Lower lobe of right lung (tissue), 2 donors: ENCODE data around the gene FBXO42. TPM values are rescaled to one million over a fixed set of nuclear protein-coding genes. Genes with fewer than 3 reads are reported as not detected.

Experiments used
- ATAC-seq, 2 donors: fragments of 200-7000 bp; cut with Tn5 transposase; one replicate each; pipeline ENCODE4 v1.9.1; 2020 to 2022; ENCODE audit warnings: mild to moderate bottlenecking in 2 of 2, moderate library complexity in 2 of 2
- DNase-seq: peaks from one replicate; pipeline ENCODE4 v3.0.0-alpha.2; 2020
- H3K27ac ChIP-seq: fragments of 200-600 bp; one replicate; pipeline ENCODE4 v1.8.0; 2022
- H3K27me3 ChIP-seq: fragments of 200-600 bp; one replicate; pipeline ENCODE4 v1.8.0; 2022; ENCODE audit warnings: low read depth
- H3K36me3 ChIP-seq: fragments of 200-600 bp; one replicate; pipeline ENCODE4 v1.8.0; 2022; ENCODE audit warnings: mild to moderate bottlenecking
- H3K4me1 ChIP-seq: fragments of 200-600 bp; one replicate; pipeline ENCODE4 v1.8.0; 2022
- H3K4me3 ChIP-seq: fragments of 200-600 bp; one replicate; pipeline ENCODE4 v1.8.0; 2022; ENCODE audit warnings: mild to moderate bottlenecking
- H3K9me3 ChIP-seq: fragments of 200-600 bp; one replicate; pipeline ENCODE4 v1.8.0; 2022
- CTCF ChIP-seq: fragments of 200-600 bp; IDR thresholded peaks from one replicate; pipeline ENCODE4 v1.8.0; 2022; ENCODE audit warnings: antibody characterized with exemption, mild to moderate bottlenecking
- intact Hi-C: fragments of 100-400 bp; cut with DNase I; formaldehyde crosslinking; loops from one replicate; pipeline ENCODE4 v1.11.0; 2022
- total RNA-seq: library from RNA; stranded (reverse); fragmentation: NEBNext Ultra II Directional; extraction: Animal tissue kit (Norgen Biotek cat#: 25700); gene quantifications from one replicate; pipeline ENCODE4 v1.2.1, GENCODE V29; 2021
- donor health status: DM: no; HTN: yes; CAD: no; lungs with severe emphysema.

FBXO42 gene
- total RNA-seq, 1 donor from 2014 or later = 21.5 TPM

GRCh38 chr1:16393570-16394521 is 41.6 kb upstream of the FBXO42 start:
- ATAC-seq = no peak
- H3K36me3 ChIP-seq = peaks cover 56% of the 10 kb centered on the region
- H3K4me3 ChIP-seq = no peak overlapping the region

GRCh38 chr1:16392740-16393569 is 40.7 kb upstream of the FBXO42 start:
- Histone ChIP-seq H3K36me3 (peaks cover 49% of the 10 kb centered on the region), H3K9me3 (no peaks in the 10 kb centered on the region), H3K27me3 (no peaks in the 10 kb centered on the region), H3K4me1 (peaks cover 56% of the 10 kb centered on the region), H3K4me3 (no peak overlapping the region), H3K27ac (no peak overlapping the region)
- no peak for TF ChIP-seq CTCF
- DNase-seq = no peak
- intact Hi-C loops = no loop called here
- no peak for ATAC-seq

More at GRCh38 chr1:16393570-16394521, 41.6 kb upstream of the FBXO42 start:
- Histone ChIP-seq H3K9me3 (no peaks in the 10 kb centered on the region), H3K27me3 (no peaks in the 10 kb centered on the region), H3K27ac (no peak overlapping the region), H3K4me1 (peaks cover 48% of the 10 kb centered on the region)
- no peak for TF ChIP-seq CTCF
- no peak for DNase-seq
- intact Hi-C loops = no loop called here

DNA sequence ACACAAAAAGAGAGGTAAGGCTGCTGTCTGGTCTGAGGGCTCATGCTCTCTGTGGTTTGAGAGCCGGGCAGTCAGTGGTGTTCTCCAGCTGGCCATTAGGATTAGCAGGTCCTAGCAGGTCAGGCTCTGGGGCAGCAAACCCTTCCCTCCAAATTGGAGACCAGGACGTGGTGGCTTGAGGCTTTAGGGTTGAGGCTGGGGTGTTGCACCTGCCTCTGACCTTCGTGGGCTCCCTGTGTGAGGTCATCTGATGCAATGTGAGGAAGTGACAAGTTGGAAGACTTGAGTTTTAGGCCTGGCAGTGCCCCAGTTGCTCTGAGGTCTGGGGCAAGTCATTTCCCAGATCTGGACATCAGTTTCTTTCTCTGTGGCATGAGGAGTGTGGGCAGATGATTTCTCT is 39.1 kb upstream of the FBXO42 start:
- H3K4me3 ChIP-seq = no peak overlapping the region
- H3K9me3 ChIP-seq = no peaks in the 10 kb centered on the region
- DNase-seq = no peak
- no peak for ATAC-seq
- no peak for TF ChIP-seq CTCF
- peaks cover 34% of the 10 kb centered on the region for H3K36me3 ChIP-seq
- H3K27me3 ChIP-seq = no peaks in the 10 kb centered on the region
- no peak overlapping the region for H3K27ac ChIP-seq
- intact Hi-C loops = no loop called here
- peaks cover 64% of the 10 kb centered on the region for H3K4me1 ChIP-seq

GRCh38 chr1:16387201-16388188 is 35.2 kb upstream of the FBXO42 start:
- TF ChIP-seq CTCF = no peak
- H3K9me3 ChIP-seq = no peaks in the 10 kb centered on the region
- peaks cover 7% of the 10 kb centered on the region for H3K36me3 ChIP-seq
- peaks cover 69% of the 10 kb centered on the region for H3K4me1 ChIP-seq
- DNase-seq (peak; percentile 77), ATAC-seq (peak; percentile 83 to 85)
- intact Hi-C loops = no loop called here
- H3K27ac ChIP-seq = peak overlapping the region; percentile 74
- H3K4me3 ChIP-seq = peak overlapping the region; percentile 39
- H3K27me3 ChIP-seq = no peaks in the 10 kb centered on the region
